Stimulated activated CD8-positive, alpha-beta memory T cell treated with anti-CD3 and anti-CD28 coated beads, Interleukin-15, amount 100 ng/mL, for 48 hours (primary cell): ENCODE data around the gene GRAMD4.

Experiments
- DNase-seq, 2 donors: peaks; one replicate each; pipeline ENCODE4 v3.0.0-alpha.2; 2020; ENCODE audit warnings: low read depth in 2 of 2

The GRAMD4 gene

DNA sequence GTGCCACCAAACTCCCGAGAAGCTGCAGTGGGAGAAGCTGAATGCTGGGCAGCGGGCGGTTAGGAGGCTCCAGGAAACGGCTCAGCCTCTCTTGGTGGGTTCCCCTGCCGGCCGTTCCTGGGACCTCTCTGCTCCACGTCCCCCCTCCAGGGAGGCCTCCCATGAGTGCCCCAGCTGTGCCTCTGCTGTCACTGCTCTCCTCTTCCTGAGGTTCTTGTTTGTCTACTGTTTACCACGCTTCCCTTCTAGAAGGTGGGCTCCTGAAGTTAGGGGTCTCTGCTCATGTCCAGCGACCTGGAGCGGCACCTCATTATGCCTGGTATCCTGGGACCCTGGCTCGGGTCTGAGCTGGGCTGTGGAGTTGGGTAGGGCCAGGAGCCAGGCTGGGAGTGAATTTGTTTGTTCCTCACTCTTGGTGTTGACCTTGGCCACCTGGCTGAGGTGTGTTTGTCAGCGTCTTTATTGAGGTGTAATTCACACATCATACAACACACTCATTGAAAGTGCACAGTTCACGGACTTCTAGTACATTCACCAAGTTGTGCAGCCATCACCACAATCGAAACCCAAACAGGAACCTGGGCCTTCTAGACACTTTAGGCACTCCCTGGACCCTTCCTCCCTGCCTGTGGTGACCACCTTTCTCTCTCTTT is 37.8 kb upstream of the GRAMD4 start:
- DNase-seq = no peak

DNA sequence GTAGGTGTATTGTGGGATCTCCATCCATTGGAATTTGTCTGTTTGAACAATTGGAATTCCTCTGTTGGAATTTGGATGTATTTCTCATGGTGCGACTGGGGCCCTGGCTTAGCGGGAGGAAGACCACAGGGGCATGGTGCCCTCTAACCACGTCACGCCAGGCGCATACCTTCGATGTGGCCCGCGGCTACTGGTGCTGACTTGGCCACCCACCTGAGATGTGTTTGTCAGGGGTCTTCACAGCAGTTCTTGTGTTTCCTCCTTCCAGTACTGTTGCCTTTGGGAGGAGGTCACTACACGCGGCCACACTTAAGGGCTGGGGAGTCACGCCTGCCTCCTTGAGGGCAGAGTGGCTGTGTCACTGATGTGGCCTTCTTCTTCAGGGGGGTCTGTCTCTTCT is 36.6 kb upstream of the GRAMD4 start:
- no peak for DNase-seq

DNA sequence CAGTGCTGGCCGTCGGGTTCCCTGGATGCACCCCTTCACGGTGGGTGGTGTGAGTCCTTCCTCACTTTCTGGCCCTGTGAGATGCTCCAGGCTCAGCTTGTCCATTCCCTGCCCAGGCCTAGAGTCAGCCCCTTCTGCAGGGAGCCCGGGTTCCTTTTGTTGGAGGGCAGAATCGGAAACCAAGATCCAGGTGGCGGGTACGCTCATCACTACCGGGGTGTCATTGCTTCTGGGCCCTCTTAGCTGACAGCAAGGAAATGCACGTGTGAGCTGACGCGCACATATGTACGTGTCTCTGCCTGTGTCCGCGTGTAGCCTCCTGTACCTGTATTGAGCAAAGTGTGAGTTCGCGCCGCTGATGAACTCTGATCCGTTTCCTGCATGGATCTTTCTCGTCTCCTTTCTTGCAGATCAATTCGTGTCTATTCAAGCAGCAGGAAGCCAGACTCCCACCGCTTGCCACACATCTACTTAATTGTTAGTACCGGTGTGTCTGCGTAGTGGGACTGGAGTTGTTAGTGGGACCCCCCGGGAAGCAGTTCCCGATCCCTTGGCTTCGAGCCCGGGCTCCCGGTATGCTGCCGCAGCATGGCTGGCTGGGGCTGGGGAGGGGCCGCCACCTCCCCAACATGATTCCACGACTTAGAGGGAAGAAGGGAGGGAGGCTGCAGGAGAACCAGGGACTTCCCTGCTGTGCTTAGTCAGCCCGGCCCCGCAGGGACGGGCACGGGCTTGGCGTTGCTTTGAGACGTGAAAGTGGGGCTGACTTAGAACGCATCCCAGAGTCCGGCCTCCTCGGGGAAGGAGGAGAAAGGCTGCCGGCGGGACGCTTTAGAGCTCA is 35.9 kb upstream of the GRAMD4 start:
- DNase-seq = no peak

DNA sequence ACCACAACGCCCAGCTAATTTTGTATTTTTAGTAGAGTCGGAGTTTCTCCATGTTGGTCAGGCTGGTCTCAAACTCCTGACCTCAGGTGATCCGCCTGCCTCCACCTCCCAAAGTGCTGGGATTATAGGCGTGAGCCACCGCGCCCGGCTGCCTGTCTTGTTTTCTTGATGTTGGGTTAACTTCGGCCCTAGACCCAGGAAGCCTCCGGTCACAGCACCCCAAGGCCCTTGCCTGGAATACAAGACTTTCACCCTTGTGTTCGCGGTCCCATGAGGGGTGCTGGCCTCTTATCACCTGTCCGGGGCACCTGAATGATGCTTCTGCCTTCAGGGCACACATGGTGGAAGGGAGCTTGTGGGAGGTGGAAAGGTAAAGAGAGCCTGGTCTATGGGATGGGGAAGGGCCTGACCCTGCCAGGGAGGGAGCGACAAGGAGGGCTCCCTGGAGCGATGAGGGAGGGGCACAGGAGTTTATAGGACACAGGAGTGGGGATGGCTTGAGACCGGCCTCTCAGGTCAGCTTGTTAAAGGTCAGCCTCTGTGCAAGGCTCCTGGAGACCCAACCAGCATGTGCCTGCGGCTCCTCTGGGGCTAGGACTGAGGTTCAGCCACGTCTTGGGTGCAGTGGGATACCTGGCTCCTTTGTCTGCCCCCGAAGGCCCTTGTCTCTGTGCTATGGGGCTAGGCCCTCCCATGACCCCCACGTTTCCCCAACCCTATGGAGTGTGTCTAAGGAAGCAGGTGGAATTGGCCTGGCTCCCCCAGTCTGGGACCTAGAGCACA is 34.7 kb upstream of the GRAMD4 start:
- no peak for DNase-seq

DNA sequence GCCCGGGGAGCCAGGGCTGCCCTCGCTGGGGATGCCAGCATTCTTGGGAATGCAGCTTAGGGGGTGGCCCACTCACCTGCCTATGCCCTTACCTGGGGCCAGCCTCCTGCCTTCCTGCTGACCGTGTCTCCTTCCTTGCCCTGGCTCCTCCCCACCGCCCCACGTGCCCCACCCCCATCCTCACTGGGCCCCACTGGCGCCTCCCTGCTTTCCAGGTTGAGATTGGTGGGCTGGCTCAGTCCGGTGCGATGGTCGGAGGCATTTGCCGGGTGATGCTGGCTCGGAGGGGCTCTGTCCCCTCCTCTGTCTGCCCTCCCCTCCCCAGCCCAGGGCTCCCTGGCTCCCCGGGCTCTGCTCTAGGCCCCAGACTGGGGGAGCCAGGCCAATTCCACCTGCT is 34.1 kb upstream of the GRAMD4 start:
- DNase-seq = no peak

DNA sequence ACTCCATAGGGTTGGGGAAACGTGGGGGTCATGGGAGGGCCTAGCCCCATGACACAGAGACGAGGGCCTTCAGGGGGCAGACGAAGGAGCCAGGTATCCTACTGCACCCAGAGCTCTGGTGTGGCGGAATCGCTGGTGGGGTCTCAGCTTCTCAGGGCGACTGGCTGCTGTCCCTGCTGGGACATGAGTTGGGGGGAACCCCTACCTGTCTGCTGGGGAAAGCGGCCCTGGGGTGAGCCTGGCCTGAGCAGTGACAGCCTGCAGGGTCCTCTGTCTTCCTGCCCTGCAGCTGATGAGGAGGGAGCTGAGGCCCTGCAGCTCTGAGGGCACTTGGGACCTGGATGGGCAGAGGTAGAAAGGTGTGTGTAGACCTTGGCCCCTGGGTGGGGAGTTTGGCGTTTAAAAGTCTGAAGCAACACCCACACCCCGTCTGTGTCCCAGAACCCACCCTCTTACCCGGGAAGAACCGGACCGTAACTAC is 33.6 kb upstream of the GRAMD4 start:
- no peak for DNase-seq

DNA sequence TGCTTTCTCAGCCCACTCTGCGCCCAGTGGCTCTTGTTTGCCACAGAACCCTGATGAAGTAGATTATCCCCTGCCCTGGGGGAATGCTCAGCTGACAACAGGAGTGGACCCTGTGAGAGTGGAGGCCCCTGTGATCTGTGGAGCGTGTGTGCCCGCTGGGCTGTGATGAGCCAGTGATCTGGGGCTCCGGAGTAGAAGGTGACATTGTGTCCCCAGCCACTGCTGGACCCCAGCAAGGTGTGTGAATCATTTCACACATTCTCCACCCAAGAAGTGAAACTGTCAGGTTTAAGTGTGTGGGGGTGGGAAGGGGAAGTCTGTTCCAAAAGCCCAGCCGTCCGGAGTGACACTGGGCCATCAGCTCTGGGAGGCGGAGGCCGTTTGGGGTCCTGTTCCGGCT is 33.1 kb upstream of the GRAMD4 start:
- DNase-seq = no peak

DNA sequence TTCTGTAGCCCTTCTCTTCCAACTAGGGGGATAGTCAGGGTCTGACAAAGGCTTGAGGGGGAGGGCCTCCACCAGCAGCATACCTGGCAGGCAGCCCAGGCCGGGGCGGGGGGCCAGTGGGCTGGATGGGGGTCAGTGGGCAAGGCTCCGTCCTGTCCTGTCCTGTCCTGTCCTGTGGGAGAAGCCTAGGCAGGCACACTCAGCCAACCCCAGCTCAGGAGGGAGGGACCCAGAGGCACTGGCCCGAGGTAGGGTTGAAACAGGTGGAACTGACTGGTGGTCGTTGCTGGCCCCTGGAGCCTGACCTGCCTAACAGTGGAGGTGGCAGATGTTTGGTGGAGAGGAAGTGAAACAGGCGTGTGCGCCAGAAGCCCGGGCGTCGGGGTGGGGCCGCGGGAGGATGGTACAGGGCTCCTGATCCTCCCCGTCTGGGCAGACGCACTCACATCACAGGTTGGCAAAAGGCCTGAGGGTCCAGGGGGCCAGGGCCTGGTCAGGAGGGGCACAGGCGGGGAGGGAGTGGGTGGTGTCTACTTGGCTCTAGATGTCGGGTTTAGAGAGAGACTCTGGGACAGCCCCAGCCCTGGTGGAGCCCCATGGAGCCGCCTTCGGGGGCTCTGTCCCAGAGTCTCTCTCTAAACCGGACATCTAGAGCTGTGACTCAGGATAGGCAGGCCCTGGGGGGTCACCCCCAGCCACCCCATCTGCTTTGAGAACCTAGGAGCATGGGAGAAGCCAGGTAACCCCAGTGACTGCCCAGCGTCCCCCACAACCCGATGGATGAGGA is 32.5 kb upstream of the GRAMD4 start:
- DNase-seq = no peak

DNA sequence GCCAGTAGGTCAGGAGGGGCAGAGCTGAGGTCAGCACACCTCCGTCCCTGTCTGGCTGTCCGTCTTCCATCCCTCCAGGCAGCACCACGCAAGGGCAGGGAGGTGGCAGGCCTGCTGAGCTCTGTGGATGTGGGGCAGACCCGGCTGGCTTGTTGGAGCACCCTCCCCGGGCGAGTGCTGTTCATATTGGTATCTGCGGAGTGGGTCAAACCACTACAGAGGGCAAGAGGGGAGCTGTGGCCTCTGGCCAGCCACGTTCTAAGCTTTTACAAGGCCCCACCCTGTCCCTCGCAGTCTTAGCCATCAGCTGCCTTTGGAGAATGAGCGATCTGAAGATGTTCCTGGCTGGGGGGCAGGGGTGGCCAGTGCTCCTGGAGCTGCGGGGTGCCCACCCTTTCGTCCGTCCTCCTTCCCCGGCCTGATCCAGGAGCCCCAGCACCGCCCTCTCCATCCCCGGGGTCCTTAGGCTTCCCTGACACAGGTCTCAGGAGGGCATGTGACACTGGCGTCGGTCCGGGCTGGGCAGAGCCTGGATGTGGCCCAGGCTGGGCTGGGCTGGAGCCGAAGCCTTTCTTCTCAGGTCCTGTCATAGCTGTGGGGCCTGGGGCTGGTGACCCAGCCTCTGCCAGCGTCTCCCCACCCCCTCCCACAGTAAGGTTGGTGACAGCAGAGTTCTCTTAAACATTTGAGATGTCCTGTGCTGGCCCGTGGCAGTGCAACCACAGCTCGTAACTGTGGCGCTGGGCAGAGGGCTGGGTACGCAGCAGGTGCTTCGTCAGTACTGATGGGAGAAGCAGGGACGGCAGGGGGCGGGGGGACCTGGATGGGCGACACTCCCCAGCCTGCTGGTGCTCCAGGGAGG is 31.7 kb upstream of the GRAMD4 start:
- DNase-seq = no peak

DNA sequence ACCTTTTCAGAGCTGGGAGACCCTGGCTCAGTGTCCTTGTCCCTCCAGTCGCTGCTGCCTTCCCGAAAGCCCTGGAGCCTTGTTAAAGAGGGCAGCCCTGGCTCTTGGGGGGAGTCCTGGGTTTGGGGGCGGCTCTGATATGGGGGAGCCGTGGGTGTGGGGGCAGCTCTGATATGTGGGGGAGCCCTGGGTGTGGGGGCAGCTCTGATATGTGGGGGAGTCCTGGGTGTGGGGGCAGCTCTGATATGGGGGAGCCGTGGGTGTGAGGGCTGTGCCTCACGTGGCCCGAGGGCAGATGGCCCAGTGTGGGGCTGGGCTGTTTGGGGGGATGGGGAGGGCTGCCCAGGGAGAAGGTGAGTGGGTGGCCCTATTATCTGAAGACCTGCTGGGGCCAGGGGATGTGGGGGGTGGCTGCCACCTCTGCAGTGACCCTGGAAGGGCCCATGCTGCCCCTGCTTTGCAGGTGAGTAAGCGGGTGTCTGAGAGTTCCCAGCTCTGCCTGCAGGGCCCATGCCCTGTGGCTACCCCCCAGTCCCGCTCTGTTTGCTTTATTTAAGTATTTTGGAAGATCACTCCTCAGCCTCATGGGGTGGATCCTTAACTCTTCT is 30.9 kb upstream of the GRAMD4 start:
- DNase-seq = no peak

DNA sequence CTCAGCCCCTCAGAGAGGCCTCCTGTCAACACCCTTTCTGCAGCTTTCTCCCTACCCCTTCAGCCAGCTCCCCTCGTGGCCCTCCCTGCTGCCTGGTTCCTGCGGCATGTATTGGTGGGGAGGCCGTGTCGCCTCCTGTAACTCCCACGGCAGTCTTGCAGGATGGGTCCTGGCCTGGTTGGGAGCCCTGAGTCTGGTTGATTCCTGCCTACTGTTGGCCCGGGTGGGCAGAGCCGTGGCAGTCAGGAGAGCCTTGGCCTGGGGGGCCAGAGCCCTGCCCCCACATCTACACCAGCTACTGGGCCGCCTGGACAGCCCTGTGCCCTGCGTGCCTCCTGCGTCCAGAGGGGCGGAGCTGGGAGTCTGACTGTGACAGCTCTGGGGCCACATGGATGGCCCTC is 30.3 kb upstream of the GRAMD4 start:
- DNase-seq = no peak

DNA sequence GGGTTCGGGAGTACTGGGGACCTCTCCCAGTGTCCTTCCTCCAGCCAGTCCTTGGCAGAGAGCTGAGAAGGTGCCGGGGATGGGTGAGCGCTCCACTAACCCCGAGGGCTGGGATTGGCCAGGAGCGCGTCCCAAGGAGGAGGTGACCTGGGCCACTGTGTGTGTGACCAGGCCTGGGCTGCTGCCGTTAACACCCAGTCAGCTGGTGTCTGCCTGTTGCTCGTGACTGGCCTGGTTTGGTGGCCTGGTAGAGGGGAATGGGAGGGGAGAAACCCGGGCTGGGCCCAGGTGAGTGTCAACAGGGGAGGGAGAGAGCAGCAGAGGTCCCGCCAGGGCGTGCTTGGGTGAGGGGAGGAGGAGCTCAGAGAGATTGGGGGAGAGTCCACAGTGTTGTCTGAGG is 29.9 kb upstream of the GRAMD4 start:
- DNase-seq = no peak

DNA sequence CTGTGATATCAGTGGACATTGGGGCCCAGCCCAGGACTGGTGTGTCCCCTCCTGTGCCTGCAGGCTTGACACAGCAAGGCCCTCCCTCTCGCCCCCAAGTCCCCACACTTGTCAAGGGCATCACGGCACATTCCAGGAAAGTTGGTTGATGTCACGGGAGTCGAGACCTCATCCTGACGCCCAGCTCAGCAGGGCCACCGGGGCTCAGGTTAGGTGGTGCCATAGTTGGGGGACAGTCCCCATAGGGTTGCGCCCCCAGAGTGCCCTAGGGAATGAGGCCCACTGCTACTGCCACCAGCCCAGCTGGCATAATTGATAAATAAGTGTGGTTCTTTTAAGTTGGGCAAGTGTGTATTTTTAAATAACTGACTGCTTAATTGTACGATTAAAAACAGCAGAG is 28.3 kb upstream of the GRAMD4 start:
- no peak for DNase-seq

DNA sequence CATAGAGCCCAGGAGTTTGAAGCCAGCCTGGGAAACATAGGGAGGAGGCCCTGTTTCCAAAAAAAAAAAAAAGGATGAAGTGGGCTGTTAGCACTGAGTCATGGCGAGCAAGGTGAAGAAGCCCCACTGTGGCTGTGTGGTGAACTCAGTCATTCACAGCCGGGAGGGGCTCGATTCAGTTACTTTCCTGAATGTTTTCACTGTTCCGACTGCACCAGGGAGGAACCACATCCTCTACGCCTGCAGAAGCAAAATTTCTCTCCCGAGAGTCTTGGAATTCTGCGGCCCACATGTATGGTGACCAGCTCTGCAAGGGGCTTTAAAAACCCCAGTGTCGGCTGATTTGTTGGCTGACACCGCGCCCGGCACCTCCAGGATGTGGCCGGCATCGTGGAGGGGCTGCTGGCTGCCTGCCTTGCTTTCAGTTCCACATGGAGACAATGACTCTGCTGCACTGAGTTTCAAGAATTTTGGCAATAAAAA is 27.8 kb upstream of the GRAMD4 start:
- DNase-seq = peak; percentile 52 to 69

DNA sequence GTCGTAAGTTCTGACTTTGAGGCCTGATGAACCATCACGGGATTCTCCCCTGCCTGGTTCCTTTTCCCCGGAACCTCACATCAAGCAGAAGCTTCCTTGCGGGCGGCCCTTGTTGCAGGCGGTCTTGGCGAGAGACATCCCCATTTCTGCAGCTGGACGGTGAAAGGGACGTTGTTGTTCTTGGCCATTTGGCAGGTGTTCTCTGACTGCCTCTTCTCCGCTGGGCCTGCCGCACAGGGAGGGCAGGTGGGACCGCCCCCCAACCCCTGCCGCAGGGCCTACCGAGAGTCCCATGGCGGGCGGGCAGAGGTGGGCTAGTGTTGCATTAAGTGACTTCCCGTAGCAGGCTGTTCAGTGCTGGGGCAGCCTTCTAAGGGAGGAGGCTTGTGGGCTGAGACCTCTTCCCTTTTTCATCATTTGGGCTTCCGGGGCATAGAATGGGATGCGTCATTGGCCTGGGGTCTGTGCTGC is 26.9 kb upstream of the GRAMD4 start:
- DNase-seq = no peak

DNA sequence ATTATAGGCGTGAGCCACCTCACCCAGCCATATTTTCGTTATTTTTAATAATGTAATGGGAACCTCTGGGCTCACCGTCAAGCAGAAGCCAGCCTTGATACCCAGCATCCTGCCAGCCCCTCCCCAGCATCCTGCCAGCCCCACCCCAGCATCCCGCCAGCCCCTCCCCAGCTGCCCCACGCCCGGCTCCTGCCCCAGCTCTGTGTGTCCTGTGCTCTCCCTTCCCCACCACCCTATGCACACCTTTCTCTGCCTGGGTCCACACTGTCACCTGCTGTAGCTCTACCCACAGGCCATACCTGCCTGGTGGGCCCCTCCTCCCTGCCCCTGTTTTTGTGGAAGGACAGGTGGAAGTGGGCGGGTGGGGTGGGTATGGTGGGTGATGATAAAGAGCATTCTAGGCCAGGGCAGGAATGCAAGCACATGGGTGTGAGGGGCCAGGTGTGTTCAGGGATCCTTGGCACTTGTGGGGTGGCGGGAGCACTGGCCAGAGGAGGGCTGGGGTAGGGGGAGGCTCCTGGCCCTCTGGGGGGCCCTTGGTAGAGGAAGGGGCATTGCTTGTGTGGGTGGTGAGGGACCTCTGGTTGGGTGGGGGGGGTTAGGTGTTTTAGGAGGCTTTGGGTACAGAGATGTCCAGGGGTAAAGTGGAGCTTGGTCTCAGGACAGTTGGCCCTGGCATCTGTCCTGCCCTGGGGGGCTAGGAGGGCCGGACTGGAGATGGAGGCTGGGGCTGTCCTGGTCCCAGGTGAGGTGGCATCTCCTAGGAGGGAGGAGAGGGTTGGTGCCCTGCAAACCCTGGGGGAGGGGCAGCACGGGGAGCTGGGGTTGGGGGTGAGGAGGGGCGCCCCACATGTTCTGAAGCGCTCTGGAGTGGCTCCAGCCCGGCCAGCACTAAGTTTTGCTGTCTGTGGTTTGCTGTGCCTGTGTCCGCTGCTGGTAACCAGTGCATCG is 25.9 kb upstream of the GRAMD4 start:
- DNase-seq = no peak

DNA sequence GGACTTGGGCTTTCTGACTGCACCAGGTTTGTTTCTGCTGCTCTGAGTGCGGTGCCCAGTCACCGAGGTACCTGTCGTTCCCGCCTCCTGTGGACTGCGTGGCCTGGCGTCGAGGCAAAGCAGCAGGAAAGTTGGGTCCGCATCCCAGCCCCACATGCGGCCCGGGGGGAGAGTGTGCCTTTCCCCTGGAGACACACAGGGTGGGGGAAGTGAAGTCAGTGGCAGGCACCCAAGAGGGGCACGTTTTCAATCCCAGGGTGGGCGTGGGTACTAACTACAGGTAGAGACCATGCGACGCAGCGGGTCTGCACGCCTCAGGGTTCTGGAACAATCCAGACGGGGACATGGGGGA is 25.3 kb upstream of the GRAMD4 start:
- DNase-seq = no peak

DNA sequence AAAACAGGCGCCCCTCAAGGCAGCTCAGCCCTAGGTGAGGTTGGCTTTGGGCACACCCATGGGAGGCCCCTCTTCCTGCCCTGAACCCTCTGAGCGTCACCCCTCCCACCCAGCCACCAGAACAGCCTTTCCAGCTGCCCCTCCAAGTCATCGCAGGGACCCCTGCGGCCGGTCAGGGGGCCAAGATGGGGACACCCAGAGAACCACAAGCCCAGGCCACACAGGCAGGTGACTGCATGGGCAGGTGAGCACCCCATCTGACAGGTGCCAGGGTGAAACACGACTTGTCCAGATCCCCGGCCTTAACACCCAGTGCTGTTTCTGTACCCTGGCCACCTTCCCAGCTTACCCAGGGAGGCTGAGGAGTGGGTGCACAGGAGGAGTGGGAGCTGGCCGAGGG is 24.6 kb upstream of the GRAMD4 start:
- no peak for DNase-seq

DNA sequence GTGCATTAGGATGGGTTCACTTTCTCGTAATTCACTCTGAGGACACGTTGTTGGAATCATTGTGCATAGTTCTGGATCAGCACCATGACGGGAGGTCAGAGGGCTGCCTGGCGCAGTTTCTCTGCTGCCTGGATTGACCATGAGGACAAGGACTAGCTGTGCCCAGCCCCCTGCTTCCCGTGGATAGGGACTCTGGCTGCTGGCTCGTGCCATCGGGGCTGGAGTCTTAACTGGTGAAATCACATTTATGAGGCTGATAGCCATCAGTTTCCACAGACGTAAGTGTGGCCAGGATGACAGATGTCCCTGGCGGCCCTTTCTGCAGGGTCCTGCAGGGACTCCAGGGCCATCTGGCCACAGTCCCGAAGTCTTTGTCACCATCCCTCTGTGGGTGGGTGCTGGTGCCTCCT is 24.1 kb upstream of the GRAMD4 start:
- DNase-seq = no peak
